ENCODE measurements around the gene FIGNL1. TPM values are rescaled to one million over a fixed set of nuclear protein-coding genes. Genes with fewer than 3 reads are reported as not detected.

Gene FIGNL1
- total RNA-seq, 1 experiment from 2014 or later = 6.4 TPM

- TF ChIP-seq GABPB1 (CRISPR knock-in tag; IDR thresholded peaks at IDR 0.05) (peak; percentile 53), RORB (CRISPR knock-in tag; IDR thresholded peaks at IDR 0.05) (no peak)
- CTCF ChIA-PET = no interaction called here
- no peak overlapping the region for H3K27ac Mint-ChIP-seq
- POLR2A ChIA-PET = no interaction called here
- H3K27me3 Mint-ChIP-seq (ENCODE audit: low read depth) = peaks cover 12% of the 10 kb centered on the region
- H3K9me3 Mint-ChIP-seq = no peaks in the 10 kb centered on the region
- H3K4me1 Mint-ChIP-seq = peaks cover 9% of the 10 kb centered on the region
- DNase-seq (ENCODE audit: low spot score) = no peak
- no peak for ATAC-seq
- H3K4me3 Mint-ChIP-seq = no peak overlapping the region
- H3K36me3 Mint-ChIP-seq = peaks cover 8% of the 10 kb centered on the region
These were observed 3.6 kb downstream of the FIGNL1 start for GRCh38 chr7:50446542-50446960.

- TF ChIP-seq KAT7 (CRISPR knock-in tag; IDR thresholded peaks at IDR 0.05; ENCODE audit: borderline replicate concordance) = no peak
- no peak for TF ChIP-seq MXD4 (CRISPR knock-in tag; IDR thresholded peaks at IDR 0.05; ENCODE audit: borderline replicate concordance)
- ChIA-PET CTCF (interaction anchor here (0.9 kb wide), 1 partner anchor 12 kb away, joined by 3 read pairs; no protein-coding TSS in a partner anchor), POLR2A (no interaction called here)
- no peak for ATAC-seq
- Mint-ChIP-seq H3K9me3 (no peaks in the 10 kb centered on the region), H3K27ac (no peak overlapping the region), H3K36me3 (no peaks in the 10 kb centered on the region), H3K4me3 (no peak overlapping the region), H3K4me1 (no peaks in the 10 kb centered on the region), H3K27me3 (ENCODE audit: low read depth) (no peaks in the 10 kb centered on the region)
- no peak for DNase-seq (ENCODE audit: low spot score)
These were observed 13.9 kb downstream of the FIGNL1 start for GRCh38 chr7:50436133-50436806.

GRCh38 chr7:50431722-50432305 lies 18.3 kb downstream of the FIGNL1 start:
- Mint-ChIP-seq H3K27ac (no peak overlapping the region), H3K27me3 (ENCODE audit: low read depth) (no peaks in the 10 kb centered on the region), H3K9me3 (no peaks in the 10 kb centered on the region), H3K36me3 (no peaks in the 10 kb centered on the region), H3K4me3 (no peak overlapping the region), H3K4me1 (no peaks in the 10 kb centered on the region)
- ChIA-PET CTCF (interaction anchor here (1.5 kb wide), 1 partner anchor 14 kb away, joined by 7 read pairs; no protein-coding TSS in a partner anchor), POLR2A (interaction anchor here (0.6 kb wide), 1 partner anchor 86 kb away, joined by 3 read pairs; no protein-coding TSS in a partner anchor)
- TF ChIP-seq FOXP1 (CRISPR knock-in tag; IDR thresholded peaks at IDR 0.05; ENCODE audit: borderline replicate concordance) = no peak
- no peak for TF ChIP-seq MXD4 (CRISPR knock-in tag; IDR thresholded peaks at IDR 0.05; ENCODE audit: borderline replicate concordance)
- TF ChIP-seq ESRRA (CRISPR knock-in tag; IDR thresholded peaks at IDR 0.05; ENCODE audit: borderline replicate concordance) = no peak
- TF ChIP-seq ZBTB43 (CRISPR knock-in tag; IDR thresholded peaks at IDR 0.05) = no peak
- no peak for TF ChIP-seq NFE2L1 (CRISPR knock-in tag; IDR thresholded peaks at IDR 0.05)
- no peak for TF ChIP-seq MYBL2 (CRISPR knock-in tag; IDR thresholded peaks at IDR 0.05)
- no peak for TF ChIP-seq GRHL2 (CRISPR knock-in tag; IDR thresholded peaks at IDR 0.05; ENCODE audit: insufficient replicate concordance, severe bottlenecking)
- TF ChIP-seq ARID4B (CRISPR knock-in tag; IDR thresholded peaks at IDR 0.05; ENCODE audit: borderline replicate concordance) = no peak
- TF ChIP-seq TCF7 (CRISPR knock-in tag; IDR thresholded peaks at IDR 0.05; ENCODE audit: low read depth) = no peak
- no peak for TF ChIP-seq ATF1 (CRISPR knock-in tag; IDR thresholded peaks at IDR 0.05)
- TF ChIP-seq NR2C2 (CRISPR knock-in tag; IDR thresholded peaks at IDR 0.05) = no peak
- no peak for TF ChIP-seq ETV6 (CRISPR knock-in tag; IDR thresholded peaks at IDR 0.05)
- no peak for TF ChIP-seq ZNF138 (CRISPR knock-in tag; conservative IDR thresholded peaks at IDR 0.05)
- no peak for TF ChIP-seq KAT7 (CRISPR knock-in tag; IDR thresholded peaks at IDR 0.05; ENCODE audit: borderline replicate concordance)
- no peak for TF ChIP-seq SOX15 (CRISPR knock-in tag; IDR thresholded peaks at IDR 0.05)
- TF ChIP-seq AFF4 (CRISPR knock-in tag; IDR thresholded peaks at IDR 0.05; ENCODE audit: borderline replicate concordance) = no peak
- DNase-seq (ENCODE audit: low spot score) = no peak
- no peak for ATAC-seq

Data from WTC11 (cell line).